Activated T-helper 2 cell treated with anti-CD3 and anti-CD28 coated beads, Interferon-gamma antibody, Interleukin-2, Interleukin-4, amounts not matched to agents 10 μg/mL and 5 μg/mL and 100 μg/mL, durations not matched to agents 14 hours and 24 hours and 36 hours (primary cell): Measurements from ENCODE around the gene LKAAEAR1. TPM values are rescaled to one million over a fixed set of nuclear protein-coding genes. Genes with fewer than 3 reads are reported as not detected.

Source experiments
- DNase-seq: peaks from one replicate; pipeline ENCODE4 v3.0.0; 2021; ENCODE audit warnings: low spot score
- H3K27ac Mint-ChIP-seq: one replicate; pipeline ENCODE4 v1.8.0; 2021; ENCODE audit warnings: mixed read lengths
- H3K27me3 Mint-ChIP-seq: one replicate; pipeline ENCODE4 v1.8.0; 2021; ENCODE audit warnings: low read depth, mixed read lengths
- H3K36me3 Mint-ChIP-seq: one replicate; pipeline ENCODE4 v1.8.0; 2021; ENCODE audit warnings: low read depth, mixed read lengths
- H3K4me1 Mint-ChIP-seq: one replicate; pipeline ENCODE4 v1.8.0; 2021; ENCODE audit warnings: low read depth, mixed read lengths
- H3K4me3 Mint-ChIP-seq: one replicate; pipeline ENCODE4 v1.8.0; 2021; ENCODE audit warnings: low read depth, mild to moderate bottlenecking, moderate library complexity, mixed read lengths
- H3K9me3 Mint-ChIP-seq: one replicate; pipeline ENCODE4 v1.8.0; 2021; ENCODE audit warnings: mixed read lengths
- intact Hi-C: fragments of 100-400 bp; cut with micrococcal nuclease; formaldehyde crosslinking; loops from one replicate; pipeline ENCODE4 v1.15.1; 2023
- total RNA-seq: library from RNA; stranded (reverse); gene quantifications from 2 replicates; pipeline ENCODE4 v1.2.3, GENCODE V29; 2022

The LKAAEAR1 gene
- total RNA-seq, 1 donor from 2014 or later = 0.21 TPM

GRCh38 chr20:64051033-64051452 lies 33.2 kb downstream of the LKAAEAR1 start:
- intact Hi-C loops = no loop called here
- Mint-ChIP-seq H3K9me3 (no peaks in the 10 kb centered on the region), H3K27ac (no peak overlapping the region), H3K4me1 (peaks cover 7% of the 10 kb centered on the region), H3K4me3 (no peak overlapping the region), H3K36me3 (no peaks in the 10 kb centered on the region), H3K27me3 (peaks cover 26% of the 10 kb centered on the region)
- no peak for DNase-seq

GRCh38 chr20:64050261-64051032 lies 33.8 kb downstream of the LKAAEAR1 start:
- H3K4me3 Mint-ChIP-seq = peak overlapping the region; percentile 13
- no peaks in the 10 kb centered on the region for H3K9me3 Mint-ChIP-seq
- H3K36me3 Mint-ChIP-seq = no peaks in the 10 kb centered on the region
- H3K27me3 Mint-ChIP-seq = peaks cover 28% of the 10 kb centered on the region
- intact Hi-C loops = no loop called here
- no peak overlapping the region for H3K27ac Mint-ChIP-seq
- H3K4me1 Mint-ChIP-seq = peaks cover 7% of the 10 kb centered on the region
- DNase-seq = no peak

DNA sequence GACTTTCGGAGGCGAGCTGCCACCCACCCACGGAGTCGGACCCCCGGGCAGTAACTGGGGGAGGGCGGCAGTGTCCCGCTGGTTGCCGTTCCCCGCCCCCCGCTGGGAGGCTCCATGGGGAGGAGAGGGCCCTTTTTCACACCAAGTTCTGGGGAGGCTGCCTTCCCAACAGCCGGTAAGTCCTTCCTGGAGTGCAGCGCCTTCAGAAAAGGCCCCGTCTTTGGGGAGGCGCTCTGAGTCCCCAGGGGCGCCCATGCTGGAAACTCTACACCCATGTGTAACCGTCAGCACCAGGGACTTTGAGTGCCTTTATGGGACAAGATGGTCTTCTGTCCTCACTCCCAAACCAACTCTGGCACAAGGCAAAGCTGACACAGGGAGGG lies 34.3 kb downstream of the LKAAEAR1 start:
- Mint-ChIP-seq H3K4me3 (peak overlapping the region; percentile 13), H3K27me3 (peaks cover 28% of the 10 kb centered on the region), H3K9me3 (no peaks in the 10 kb centered on the region), H3K4me1 (peaks cover 2% of the 10 kb centered on the region), H3K36me3 (no peaks in the 10 kb centered on the region), H3K27ac (no peak overlapping the region)
- intact Hi-C loops = no loop called here
- no peak for DNase-seq

DNA sequence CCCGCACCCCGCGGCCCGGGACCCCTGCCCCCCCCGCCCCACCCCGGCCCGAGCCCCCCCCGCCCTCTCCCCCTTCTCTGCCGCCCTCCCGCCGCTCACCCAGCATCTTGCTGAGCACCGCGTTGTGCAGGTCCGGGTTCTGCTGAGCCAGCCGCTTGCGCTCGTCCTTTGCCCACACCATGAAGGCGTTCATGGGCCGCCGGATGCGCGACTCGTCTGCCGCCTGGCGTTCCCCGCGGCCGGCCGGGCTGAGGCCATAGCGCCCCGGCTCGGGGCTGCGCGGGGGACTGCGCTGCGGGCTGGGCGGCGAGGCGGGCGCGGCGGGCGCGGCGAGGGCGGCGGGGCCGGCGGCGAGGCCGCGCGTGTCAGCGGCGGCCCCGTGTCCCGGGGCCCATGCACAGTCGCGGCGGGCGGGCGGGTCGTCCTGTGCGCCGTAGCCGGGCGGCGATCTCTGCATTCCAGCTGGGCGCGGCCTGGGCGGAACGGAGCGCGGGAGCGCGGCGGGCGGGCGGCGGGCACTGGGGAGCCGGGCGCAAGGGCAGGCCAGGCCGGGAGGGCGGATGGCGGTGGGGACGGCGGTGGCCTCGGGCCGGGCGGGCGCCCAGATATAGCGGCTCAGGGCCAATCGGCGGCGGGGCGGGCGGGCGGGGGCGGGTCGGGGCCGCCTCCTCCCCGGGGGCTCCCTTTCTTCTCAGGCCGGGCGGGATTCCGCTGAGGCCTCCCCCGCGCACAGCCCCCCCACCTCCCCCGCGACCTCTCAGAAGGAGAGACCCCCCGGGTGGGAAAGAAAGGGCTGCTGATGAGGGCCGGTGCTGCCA lies 34.9 kb downstream of the LKAAEAR1 start, which contains the start of gene SOX18:
SOX18 (minus strand) TSS at position 580 of the 818 bp plus-strand sequence; CDS start at position 457, 123 bp downstream.
- Mint-ChIP-seq H3K4me3 (peak within 1 kb of the TSS; percentile 33), H3K4me1 (no peaks in the 10 kb centered on the region), H3K27me3 (peaks cover 28% of the 10 kb centered on the region), H3K27ac (no peak within 1 kb of the TSS), H3K36me3 (no peaks in the 10 kb centered on the region), H3K9me3 (no peaks in the 10 kb centered on the region)
- no peak for DNase-seq
- intact Hi-C loops = no loop called here

- no peak overlapping the region for H3K4me3 Mint-ChIP-seq
- DNase-seq = no peak
- intact Hi-C loops = no loop called here
- H3K4me1 Mint-ChIP-seq = no peaks in the 10 kb centered on the region
- H3K27me3 Mint-ChIP-seq = peaks cover 28% of the 10 kb centered on the region
- no peak overlapping the region for H3K27ac Mint-ChIP-seq
- no peaks in the 10 kb centered on the region for H3K36me3 Mint-ChIP-seq
- H3K9me3 Mint-ChIP-seq = no peaks in the 10 kb centered on the region
Measured at GRCh38 chr20:64048402-64049044, 35.7 kb downstream of the LKAAEAR1 start.

DNA sequence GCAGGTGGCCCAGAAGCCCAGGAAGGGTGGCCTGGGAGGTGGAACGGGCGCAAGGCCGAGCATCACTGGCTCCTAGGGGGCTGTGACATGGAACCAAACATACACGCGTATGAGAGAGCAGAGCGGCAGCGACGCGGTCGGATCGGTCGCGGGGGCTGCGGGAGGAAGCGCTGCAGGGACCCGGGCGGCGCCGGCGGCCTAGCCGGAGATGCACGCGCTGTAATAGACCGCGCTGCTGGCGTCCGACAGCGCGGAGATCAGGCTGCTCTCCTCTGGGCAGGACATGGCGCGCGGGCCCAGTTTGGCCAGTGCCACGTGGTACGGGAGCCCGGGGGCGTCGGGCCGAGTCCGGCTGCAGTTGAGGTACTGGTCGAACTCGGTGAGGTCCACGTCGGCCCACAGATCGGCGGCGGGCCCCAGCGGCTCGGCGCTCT lies 36.2 kb downstream of the LKAAEAR1 start:
- intact Hi-C loops = no loop called here
- DNase-seq = no peak
- Mint-ChIP-seq H3K36me3 (no peaks in the 10 kb centered on the region), H3K9me3 (no peaks in the 10 kb centered on the region), H3K27me3 (peaks cover 28% of the 10 kb centered on the region), H3K4me1 (no peaks in the 10 kb centered on the region), H3K4me3 (no peak overlapping the region), H3K27ac (no peak overlapping the region)

DNA sequence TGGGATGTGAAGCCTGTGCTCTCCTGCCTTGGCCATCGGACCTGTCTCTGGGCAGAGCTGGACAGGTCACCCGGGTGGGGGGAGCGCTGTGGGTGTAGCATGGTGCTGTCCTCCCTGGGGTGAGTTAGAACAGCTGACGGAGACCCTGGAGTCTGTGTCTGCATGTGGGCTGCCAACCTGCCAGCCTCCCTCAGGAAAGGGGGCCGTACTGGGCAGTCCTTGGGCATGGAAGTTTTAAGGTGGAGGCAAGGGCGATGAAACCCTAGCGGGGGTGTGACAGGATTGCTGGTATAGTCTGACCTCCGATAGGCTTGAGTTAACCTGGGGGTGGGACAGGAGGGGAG lies 37.2 kb downstream of the LKAAEAR1 start:
- no peaks in the 10 kb centered on the region for H3K36me3 Mint-ChIP-seq

GRCh38 chr20:64045346-64046011 lies 38.7 kb downstream of the LKAAEAR1 start:
- DNase-seq = no peak
- Mint-ChIP-seq H3K9me3 (no peaks in the 10 kb centered on the region), H3K36me3 (no peaks in the 10 kb centered on the region), H3K4me3 (no peak overlapping the region), H3K27ac (no peak overlapping the region), H3K27me3 (peaks cover 22% of the 10 kb centered on the region), H3K4me1 (peaks cover 3% of the 10 kb centered on the region)
- intact Hi-C loops = no loop called here

More for the DNA sequence above, 37.2 kb downstream of the LKAAEAR1 start:
- no peaks in the 10 kb centered on the region for H3K9me3 Mint-ChIP-seq
- DNase-seq = no peak
- H3K4me1 Mint-ChIP-seq = peaks cover 1% of the 10 kb centered on the region
- intact Hi-C loops = no loop called here
- peaks cover 27% of the 10 kb centered on the region for H3K27me3 Mint-ChIP-seq
- H3K27ac Mint-ChIP-seq = no peak overlapping the region
- no peak overlapping the region for H3K4me3 Mint-ChIP-seq

GRCh38 chr20:64044484-64045247 lies 39.5 kb downstream of the LKAAEAR1 start:
- Mint-ChIP-seq H3K27ac (no peak overlapping the region), H3K4me3 (no peak overlapping the region), H3K9me3 (no peaks in the 10 kb centered on the region), H3K27me3 (peaks cover 21% of the 10 kb centered on the region), H3K36me3 (no peaks in the 10 kb centered on the region), H3K4me1 (peaks cover 8% of the 10 kb centered on the region)
- intact Hi-C loops = no loop called here
- DNase-seq = no peak

- intact Hi-C loops = no loop called here
- no peak overlapping the region for H3K4me3 Mint-ChIP-seq
- DNase-seq = no peak
- no peaks in the 10 kb centered on the region for H3K36me3 Mint-ChIP-seq
- no peaks in the 10 kb centered on the region for H3K9me3 Mint-ChIP-seq
- H3K27me3 Mint-ChIP-seq = peaks cover 19% of the 10 kb centered on the region
- H3K4me1 Mint-ChIP-seq = peaks cover 11% of the 10 kb centered on the region
- peak overlapping the region; percentile 55 for H3K27ac Mint-ChIP-seq
Measured at GRCh38 chr20:64043768-64044167, 40.4 kb downstream of the LKAAEAR1 start.

DNA sequence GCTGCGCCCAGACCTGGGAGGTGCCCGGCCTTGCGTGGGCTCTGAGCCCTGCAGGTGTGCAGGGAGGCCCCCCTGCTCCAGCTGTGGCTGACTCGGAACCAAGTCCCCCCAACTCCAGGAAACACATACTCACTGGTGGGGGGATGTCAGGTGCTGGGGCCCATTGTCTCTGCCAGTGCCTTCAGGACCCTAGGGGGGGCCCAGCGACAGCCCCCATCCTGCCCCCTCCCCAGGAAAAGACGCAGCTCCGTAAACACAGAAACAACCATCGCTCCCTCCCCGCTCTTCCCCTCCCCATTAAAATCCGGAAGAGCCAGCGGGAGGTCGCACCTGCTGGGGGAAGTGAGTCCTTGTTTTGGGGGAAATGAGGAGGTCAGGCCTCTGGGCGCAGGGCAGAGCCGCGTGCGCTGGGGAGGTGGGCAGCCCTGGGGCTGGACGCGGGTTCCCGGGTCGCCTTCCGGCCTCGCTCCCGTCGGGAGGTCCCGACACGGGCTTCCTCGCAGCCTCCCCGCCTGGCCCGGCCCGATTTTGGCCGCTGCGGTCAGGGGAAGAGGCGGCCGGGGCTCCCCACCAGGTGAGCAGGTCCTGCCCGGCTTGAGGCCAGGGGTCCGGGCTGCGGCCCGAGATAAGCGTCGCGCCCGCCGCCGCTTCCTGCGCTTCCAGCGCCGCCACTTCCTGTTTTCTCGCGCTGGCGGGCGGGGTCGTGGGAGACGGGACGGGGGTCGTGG lies 42.0 kb downstream of the LKAAEAR1 start:
- H3K27me3 Mint-ChIP-seq = peaks cover 12% of the 10 kb centered on the region
- intact Hi-C loops = no loop called here
- H3K9me3 Mint-ChIP-seq = no peaks in the 10 kb centered on the region
- peak overlapping the region; percentile 72 for H3K4me3 Mint-ChIP-seq
- H3K4me1 Mint-ChIP-seq = peaks cover 15% of the 10 kb centered on the region
- peak overlapping the region; percentile 69 for H3K27ac Mint-ChIP-seq
- no peaks in the 10 kb centered on the region for H3K36me3 Mint-ChIP-seq
- no peak for DNase-seq
